IMR-90 (cell line): Measurements from ENCODE around the gene CCDC102B. TPM values are rescaled to one million over a fixed set of nuclear protein-coding genes. Genes with fewer than 3 reads are reported as not detected.

ENCODE experiments used
- ATAC-seq: fragments of 200-7000 bp; cut with Tn5 transposase; 2 replicates; pipeline ENCODE4 v1.9.1; 2020; ENCODE audit warnings: low read depth, mild to moderate bottlenecking, moderate library complexity
- BruUV-seq: library from RNA; stranded (reverse); fragments of 400-500 nt; replicated peaks from 2 replicates; lab custom pipeline; 2021; lab: Mats Ljungman, UMichigan
- CTCF ChIA-PET: fragments of 300-600 bp; formaldehyde crosslinking; extraction: SDS; loops from one replicate; lab custom pipeline; 2021; ENCODE audit warnings: antibody characterized with exemption; lab: Yijun Ruan, JAX
- POLR2A ChIA-PET: fragments of 300-600 bp; sonication (Branson Sonifier 250); formaldehyde crosslinking; loops from one replicate; lab custom pipeline; 2022; ENCODE audit warnings: antibody characterized with exemption; ENCODE audit not compliant: unreplicated experiment; lab: Charles Lee
- DNase-seq: peaks from one replicate; pipeline ENCODE4 v3.0.0; 2013
- H2AFZ ChIP-seq: replicated peaks from 2 replicates; pipeline ENCODE3; 2013; ENCODE audit warnings: low read length, mild to moderate bottlenecking; ENCODE audit not compliant: poor library complexity
- H2AK5ac ChIP-seq: 2 replicates; pipeline ENCODE4 v1.6.1; 2013; ENCODE audit warnings: low read depth, low read length, inconsistent platforms
- H2AK9ac ChIP-seq: replicated peaks from 2 replicates; pipeline ENCODE3; 2013; ENCODE audit warnings: mild to moderate bottlenecking, low read depth, low read length, moderate library complexity; ENCODE audit not compliant: poor library complexity
- H2BK120ac ChIP-seq: 2 replicates; pipeline ENCODE4 v1.6.1; 2013; ENCODE audit warnings: low read depth, low read length, inconsistent platforms
- H2BK15ac ChIP-seq: 3 replicates; pipeline ENCODE4 v1.6.1; 2013; ENCODE audit warnings: low read depth, low read length, inconsistent platforms
- H2BK20ac ChIP-seq: 2 replicates; pipeline ENCODE4 v1.6.1; 2013; ENCODE audit warnings: low read depth, mild to moderate bottlenecking, inconsistent platforms, low read length, moderate library complexity
- H2BK5ac ChIP-seq: 2 replicates; pipeline ENCODE4 v1.6.1; 2013; ENCODE audit warnings: mild to moderate bottlenecking, low read depth, low read length, inconsistent platforms; ENCODE audit not compliant: poor library complexity, severe bottlenecking
- H3K14ac ChIP-seq: replicated peaks from 2 replicates; pipeline ENCODE4 v1.6.1; 2013; ENCODE audit warnings: low read depth, low read length, inconsistent platforms
- H3K18ac ChIP-seq: 2 replicates; pipeline ENCODE4 v1.6.1; 2013; ENCODE audit warnings: low read depth, low read length, control low read depth
- H3K23ac ChIP-seq: 2 replicates; pipeline ENCODE4 v1.6.1; 2013; ENCODE audit warnings: low read depth, low read length, inconsistent platforms
- H3K27ac ChIP-seq: 2 replicates; pipeline ENCODE4 v1.5.1; 2013; ENCODE audit warnings: mild to moderate bottlenecking, control low read depth, low read length; ENCODE audit not compliant: insufficient read depth
- H3K27me3 ChIP-seq: 2 replicates; pipeline ENCODE4 v1.6.1; 2013; ENCODE audit warnings: low read length; ENCODE audit not compliant: control insufficient read depth, insufficient read depth
- H3K36me3 ChIP-seq: 2 replicates; pipeline ENCODE4 v1.6.1; 2013; ENCODE audit warnings: low read length, mixed read lengths; ENCODE audit not compliant: control insufficient read depth, insufficient read depth
- H3K4ac ChIP-seq: 2 replicates; pipeline ENCODE4 v1.6.1; 2013; ENCODE audit warnings: low read depth, low read length, inconsistent platforms
- H3K4me1 ChIP-seq: 2 replicates; pipeline ENCODE4 v1.6.1; 2013; ENCODE audit warnings: low read length, mixed read lengths; ENCODE audit not compliant: control insufficient read depth, insufficient read depth
- H3K4me2 ChIP-seq: 2 replicates; pipeline ENCODE4 v1.6.1; 2013; ENCODE audit warnings: low read depth, mild to moderate bottlenecking, control low read depth, low read length, moderate library complexity
- H3K4me3 ChIP-seq: 2 replicates; pipeline ENCODE4 v1.5.1; 2013; ENCODE audit warnings: low read depth, mild to moderate bottlenecking, control low read depth, low read length, moderate library complexity; ENCODE audit not compliant: insufficient read depth
- H3K56ac ChIP-seq: 2 replicates; pipeline ENCODE4 v1.6.1; 2013; ENCODE audit warnings: low read length, inconsistent platforms; ENCODE audit not compliant: insufficient read depth; ENCODE audit errors: extremely low read depth
- H3K79me1 ChIP-seq, 2 experiments: 2 replicates each; pipeline ENCODE4 v1.6.1; 2013; ENCODE audit warnings: low read length in 2 of 2, inconsistent platforms in 1 of 2, low read depth in 1 of 2
- H3K9ac ChIP-seq: 2 replicates; pipeline ENCODE4 v1.6.1; 2013; ENCODE audit warnings: low read depth, low read length, control low read depth
- H3K9me1 ChIP-seq: 2 replicates; pipeline ENCODE4 v1.6.1; 2013; ENCODE audit warnings: low read length, inconsistent platforms; ENCODE audit not compliant: insufficient read depth
- H3K9me3 ChIP-seq: 2 replicates; pipeline ENCODE4 v1.6.1; 2013; ENCODE audit warnings: low read length; ENCODE audit not compliant: control insufficient read depth, insufficient read depth
- H4K20me1 ChIP-seq: 2 replicates; pipeline ENCODE4 v1.6.1; 2013; ENCODE audit warnings: low read length, inconsistent platforms; ENCODE audit not compliant: insufficient read depth
- H4K5ac ChIP-seq: 2 replicates; pipeline ENCODE4 v1.6.1; 2013; ENCODE audit warnings: mild to moderate bottlenecking, low read depth, low read length, control low read depth
- H4K8ac ChIP-seq, 2 experiments: 2 replicates each; pipeline ENCODE4 v1.6.1; 2013; ENCODE audit warnings: low read depth in 2 of 2, low read length in 2 of 2, control low read depth in 1 of 2, inconsistent platforms in 1 of 2
- H4K91ac ChIP-seq: 2 replicates; pipeline ENCODE4 v1.6.1; 2013; ENCODE audit warnings: low read depth, low read length, inconsistent platforms; ENCODE audit not compliant: insufficient read depth
- NFE2L2 ChIP-seq: fragments of 150-350 bp; IDR thresholded peaks from 2 replicates; pipeline ENCODE4 v1.6.1; 2016; ENCODE audit warnings: low read depth, mild to moderate bottlenecking, low read length
- WGBS, 2 experiments: methylation state at CpG; one replicate each; pipeline versions ENCODE4 v1.1.5 to v1.1.7; 2013; ENCODE audit warnings: missing lambda C conversion rate in 2 of 2; ENCODE audit not compliant: insufficient read length in 1 of 2; ENCODE audit errors: extremely low coverage in 2 of 2; 5-methylcytosine and 5-hydroxymethylcytosine counted together
- dilution Hi-C: fragments of 300-500 bp; cut with HindIII; formaldehyde crosslinking; loops from one replicate; pipeline ENCODE4 v1.14.3; 2018; ENCODE audit warnings: low sequenced_read_pairs; ENCODE audit not compliant: unreplicated experiment
- in situ Hi-C: fragments of 300-500 bp; cut with MboI; formaldehyde crosslinking; loops from 3 replicates; pipeline ENCODE4 v1.14.3; 2019; ENCODE audit warnings: low sequenced_read_pairs, inconsistent platforms, mixed read lengths
- intact Hi-C: fragments of 100-400 bp; cut with micrococcal nuclease; formaldehyde crosslinking; loops from 2 replicates; pipeline ENCODE4 v1.10.0; 2022
- polyA plus RNA-seq, 3 experiments: library from polyadenylated mRNA; depleted of rRNA; stranded (reverse); fragments of >200 nt; gene quantifications; 2 replicates each; pipeline ENCODE4 v1.2.3, GENCODE V29; 2012; ENCODE audit warnings: low replicate concordance in 1 of 3
- total RNA-seq: library from RNA; depleted of rRNA; stranded (reverse); fragments of >200 nt; gene quantifications from 2 replicates; pipeline ENCODE4 v1.2.3, GENCODE V29; 2012

The CCDC102B gene
- total and polyA plus RNA-seq, 2 of the 4 experiments (the other 2 are of a cell fraction): 0.54 to 1.4 TPM

DNA sequence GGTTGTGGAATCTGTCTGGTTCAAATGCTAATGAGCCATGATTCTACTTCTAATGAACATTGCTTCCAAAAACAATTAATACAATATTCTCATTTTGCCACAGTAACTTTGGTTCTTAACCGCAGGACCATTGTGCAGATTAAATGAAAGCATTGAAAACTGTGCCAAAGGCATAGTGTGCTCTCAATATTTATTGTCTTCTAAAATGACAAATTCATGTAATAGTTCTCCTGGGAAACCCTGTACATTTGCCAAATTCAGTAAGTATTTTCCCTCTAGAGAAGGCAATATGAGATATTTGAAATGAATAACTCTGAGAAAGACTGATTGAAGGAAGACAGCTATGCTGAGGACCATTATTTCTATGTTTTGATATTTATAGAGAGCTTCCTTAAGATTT, 246.3 kb downstream of the CCDC102B start:
- ATAC-seq: no peak
- intact Hi-C loops: no loop called here
- in situ Hi-C loops: no loop called here

More for the DNA sequence above, 246.3 kb downstream of the CCDC102B start:
- Histone ChIP-seq H3K9me1 (no peaks in the 10 kb centered on the region), H3K9ac (no peak overlapping the region), H2AFZ (no peak overlapping the region), H3K79me1 (no peaks in the 10 kb centered on the region), H4K91ac (no peak overlapping the region), H3K4me3 (no peak overlapping the region), H4K20me1 (no peaks in the 10 kb centered on the region), H3K4me2 (no peak overlapping the region), H2BK5ac (no peak overlapping the region), H4K8ac (no peak overlapping the region), H3K4me1 (no peaks in the 10 kb centered on the region), H3K14ac (no peak overlapping the region), H2BK20ac (no peak overlapping the region), H2BK120ac (no peak overlapping the region), H3K56ac (no peak overlapping the region), H2AK5ac (no peak overlapping the region), H3K9me3 (no peaks in the 10 kb centered on the region), H2AK9ac (no peak overlapping the region), H3K36me3 (no peaks in the 10 kb centered on the region), H2BK15ac (no peak overlapping the region), H3K27me3 (no peaks in the 10 kb centered on the region), H3K18ac (no peak overlapping the region), H3K27ac (no peak overlapping the region), H4K5ac (no peak overlapping the region), H3K23ac (no peak overlapping the region), H3K4ac (no peak overlapping the region)
- CTCF ChIA-PET: no interaction called here
- dilution Hi-C loops: no loop called here
- DNase-seq: no peak
- TF ChIP-seq NFE2L2: no peak
- WGBS, 2 experiments: no CpG with 5 or more reads among the region's 1 CpG
- POLR2A ChIA-PET: no interaction called here
- no TSS peak for BruUV-seq
